Measurements from ENCODE around the gene DAND5. TPM values are rescaled to one million over a fixed set of nuclear protein-coding genes. Genes with fewer than 3 reads are reported as not detected.

The DAND5 gene
- total RNA-seq, 1 donor from 2014 or later = not detected

DNA sequence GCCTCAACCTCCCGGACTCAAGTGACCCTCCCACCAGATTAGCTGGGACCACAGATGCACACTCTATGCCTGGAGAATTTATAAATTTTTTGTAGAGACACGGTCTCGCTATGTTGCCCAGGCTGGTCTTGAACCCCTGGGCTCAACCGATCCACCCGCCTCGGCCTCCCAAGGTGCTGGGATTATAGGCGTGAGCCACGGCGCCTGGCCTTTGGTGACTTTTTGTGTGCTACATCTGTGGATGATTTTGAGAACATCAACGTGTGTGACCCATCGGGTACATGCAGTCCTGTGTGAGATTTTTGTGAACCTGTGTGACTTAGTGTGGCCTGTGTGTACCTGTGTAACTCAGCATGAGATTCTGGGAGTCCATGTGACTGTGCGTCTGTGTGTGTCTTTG lies 17.4 kb downstream of the DAND5 start:
- DNase-seq (ENCODE audit: low read depth) = no peak
- H3K4me3 ChIP-seq (ENCODE audit: low read depth, low read length) = no peak overlapping the region
- H3K27me3 ChIP-seq (ENCODE audit: control insufficient read depth, insufficient read depth, low read length) = peaks cover 23% of the 10 kb centered on the region
- no peaks in the 10 kb centered on the region for H3K36me3 ChIP-seq (ENCODE audit: control insufficient read depth, insufficient read depth, low read length)
- no peak for TF ChIP-seq CTCF (IDR thresholded peaks at IDR 0.05; ENCODE audit: insufficient read depth, low read length, poor library complexity, severe bottlenecking)

DNA sequence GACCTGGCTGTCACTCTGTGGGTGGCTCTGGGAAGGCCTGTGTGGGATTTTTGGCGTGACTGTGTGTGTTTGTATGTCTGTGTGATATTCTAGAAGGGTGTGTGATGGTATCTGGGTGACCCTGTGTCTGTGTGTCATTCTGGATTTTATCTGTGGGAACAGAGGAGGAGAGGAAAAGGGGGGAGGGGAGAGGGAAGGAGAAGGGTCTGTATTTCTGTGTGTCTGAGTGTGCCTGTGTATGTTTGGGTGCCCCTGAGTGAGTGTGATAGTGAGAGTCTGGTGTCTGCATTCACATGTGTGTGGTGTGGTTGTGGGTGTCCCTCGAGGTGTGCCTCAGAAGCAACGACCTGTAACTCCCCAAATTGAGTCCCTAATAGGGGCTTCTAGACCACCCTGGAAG lies 17.8 kb downstream of the DAND5 start:
- H3K27me3 ChIP-seq (ENCODE audit: control insufficient read depth, insufficient read depth, low read length) = peaks cover 23% of the 10 kb centered on the region
- DNase-seq (ENCODE audit: low read depth) = no peak
- no peaks in the 10 kb centered on the region for H3K36me3 ChIP-seq (ENCODE audit: control insufficient read depth, insufficient read depth, low read length)
- no peak overlapping the region for H3K4me3 ChIP-seq (ENCODE audit: low read depth, low read length)
- no peak for TF ChIP-seq CTCF (IDR thresholded peaks at IDR 0.05; ENCODE audit: insufficient read depth, low read length, poor library complexity, severe bottlenecking)

DNA sequence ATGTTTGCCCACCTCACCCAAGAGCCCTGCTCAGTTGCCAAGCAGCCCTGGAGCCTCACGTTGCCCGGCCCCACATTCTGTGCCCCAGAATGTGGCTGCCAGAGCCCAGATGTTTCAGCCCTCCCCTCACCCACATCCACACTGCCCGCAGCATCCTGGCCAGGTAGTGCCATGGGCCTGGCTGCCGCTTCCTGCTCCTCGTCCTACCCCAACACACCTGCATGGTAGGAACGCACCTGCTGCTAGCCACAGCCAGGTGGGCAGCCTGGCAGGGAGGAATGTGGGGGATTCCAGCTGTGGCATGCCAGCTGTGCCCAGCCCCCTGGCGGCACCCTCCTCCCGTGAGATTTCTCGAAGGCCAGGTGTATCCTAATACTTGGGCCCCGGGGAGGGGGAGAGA lies 18.4 kb downstream of the DAND5 start:
- H3K36me3 ChIP-seq (ENCODE audit: control insufficient read depth, insufficient read depth, low read length) = no peaks in the 10 kb centered on the region
- H3K27me3 ChIP-seq (ENCODE audit: control insufficient read depth, insufficient read depth, low read length) = peaks cover 19% of the 10 kb centered on the region
- H3K4me3 ChIP-seq (ENCODE audit: low read depth, low read length) = no peak overlapping the region
- TF ChIP-seq CTCF (IDR thresholded peaks at IDR 0.05; ENCODE audit: insufficient read depth, low read length, poor library complexity, severe bottlenecking) = no peak
- DNase-seq (ENCODE audit: low read depth) = no peak

DNA sequence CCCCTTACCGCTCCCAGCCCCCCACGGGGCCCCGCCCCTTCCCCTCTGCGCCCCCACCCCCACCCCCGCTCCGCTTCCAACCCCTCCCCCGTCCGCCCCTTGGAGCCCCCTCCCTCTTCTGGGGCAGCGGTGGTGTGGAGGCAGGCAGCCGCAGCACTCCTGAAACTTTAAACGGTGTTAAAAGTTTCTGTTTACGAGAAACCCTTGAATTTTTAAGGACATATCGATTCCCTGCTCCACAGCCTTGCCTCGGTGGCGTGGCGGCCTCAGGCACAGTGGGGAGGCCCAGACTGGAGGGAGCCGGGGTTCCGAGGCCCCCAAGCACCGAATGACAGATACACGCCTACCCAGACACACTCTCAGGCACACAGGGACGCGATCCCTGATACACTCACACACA lies 21.1 kb downstream of the DAND5 start:
- DNase-seq (ENCODE audit: low read depth) = no peak
- no peak overlapping the region for H3K4me3 ChIP-seq (ENCODE audit: low read depth, low read length)
- no peak for TF ChIP-seq CTCF (IDR thresholded peaks at IDR 0.05; ENCODE audit: insufficient read depth, low read length, poor library complexity, severe bottlenecking)

GRCh38 chr19:12990853-12991252 lies 21.5 kb downstream of the DAND5 start:
- no peaks in the 10 kb centered on the region for H3K36me3 ChIP-seq (ENCODE audit: control insufficient read depth, insufficient read depth, low read length)
- TF ChIP-seq CTCF (IDR thresholded peaks at IDR 0.05; ENCODE audit: insufficient read depth, low read length, poor library complexity, severe bottlenecking) = no peak
- H3K27me3 ChIP-seq (ENCODE audit: control insufficient read depth, insufficient read depth, low read length) = peaks cover 8% of the 10 kb centered on the region
- no peak for DNase-seq (ENCODE audit: low read depth)
- H3K4me3 ChIP-seq (ENCODE audit: low read depth, low read length) = no peak overlapping the region

More for the DNA sequence above, 21.1 kb downstream of the DAND5 start:
- Histone ChIP-seq H3K36me3 (ENCODE audit: control insufficient read depth, insufficient read depth, low read length) (no peaks in the 10 kb centered on the region), H3K27me3 (ENCODE audit: control insufficient read depth, insufficient read depth, low read length) (peaks cover 11% of the 10 kb centered on the region)

GRCh38 chr19:12991296-12991695 lies 21.9 kb downstream of the DAND5 start:
- Histone ChIP-seq H3K4me3 (ENCODE audit: low read depth, low read length) (no peak overlapping the region), H3K27me3 (ENCODE audit: control insufficient read depth, insufficient read depth, low read length) (peaks cover 9% of the 10 kb centered on the region), H3K36me3 (ENCODE audit: control insufficient read depth, insufficient read depth, low read length) (no peaks in the 10 kb centered on the region)
- no peak for TF ChIP-seq CTCF (IDR thresholded peaks at IDR 0.05; ENCODE audit: insufficient read depth, low read length, poor library complexity, severe bottlenecking)
- DNase-seq (ENCODE audit: low read depth) = no peak

Data from kidney epithelial cell (primary cell).